Stimulated activated CD4-positive, alpha-beta T cell treated with anti-CD3 and anti-CD28 coated beads, Interleukin-4, amount 100 ng/mL, for 1 hour (primary cell): Measurements from ENCODE around the gene PTPRO.

Experiments
- DNase-seq: peaks from one replicate; pipeline ENCODE4 v3.0.0-alpha.2; 2020

The PTPRO gene

DNA sequence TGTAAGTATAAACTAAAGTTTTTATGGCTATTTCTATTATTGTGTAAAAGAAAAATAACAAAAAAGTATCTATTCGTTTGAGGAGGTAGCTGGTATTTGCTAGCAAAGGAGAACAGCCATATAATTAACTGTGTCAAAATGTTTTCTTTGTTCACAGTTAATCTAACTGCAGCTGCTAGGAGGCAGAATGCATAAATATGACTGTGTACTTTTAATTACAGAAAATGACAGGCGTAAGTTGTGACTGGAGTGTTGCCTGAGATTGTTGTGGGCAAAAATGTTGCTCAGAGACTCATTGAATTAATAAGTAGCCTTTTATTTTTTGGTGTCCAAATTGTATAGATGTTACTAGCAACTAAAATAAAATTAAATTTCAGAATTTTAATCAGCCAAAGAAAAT, 33.5 kb downstream of the PTPRO start:
- DNase-seq: no peak

- no peak for DNase-seq
Measured at GRCh38 chr12:15356951-15357364, 34.6 kb downstream of the PTPRO start.

DNA sequence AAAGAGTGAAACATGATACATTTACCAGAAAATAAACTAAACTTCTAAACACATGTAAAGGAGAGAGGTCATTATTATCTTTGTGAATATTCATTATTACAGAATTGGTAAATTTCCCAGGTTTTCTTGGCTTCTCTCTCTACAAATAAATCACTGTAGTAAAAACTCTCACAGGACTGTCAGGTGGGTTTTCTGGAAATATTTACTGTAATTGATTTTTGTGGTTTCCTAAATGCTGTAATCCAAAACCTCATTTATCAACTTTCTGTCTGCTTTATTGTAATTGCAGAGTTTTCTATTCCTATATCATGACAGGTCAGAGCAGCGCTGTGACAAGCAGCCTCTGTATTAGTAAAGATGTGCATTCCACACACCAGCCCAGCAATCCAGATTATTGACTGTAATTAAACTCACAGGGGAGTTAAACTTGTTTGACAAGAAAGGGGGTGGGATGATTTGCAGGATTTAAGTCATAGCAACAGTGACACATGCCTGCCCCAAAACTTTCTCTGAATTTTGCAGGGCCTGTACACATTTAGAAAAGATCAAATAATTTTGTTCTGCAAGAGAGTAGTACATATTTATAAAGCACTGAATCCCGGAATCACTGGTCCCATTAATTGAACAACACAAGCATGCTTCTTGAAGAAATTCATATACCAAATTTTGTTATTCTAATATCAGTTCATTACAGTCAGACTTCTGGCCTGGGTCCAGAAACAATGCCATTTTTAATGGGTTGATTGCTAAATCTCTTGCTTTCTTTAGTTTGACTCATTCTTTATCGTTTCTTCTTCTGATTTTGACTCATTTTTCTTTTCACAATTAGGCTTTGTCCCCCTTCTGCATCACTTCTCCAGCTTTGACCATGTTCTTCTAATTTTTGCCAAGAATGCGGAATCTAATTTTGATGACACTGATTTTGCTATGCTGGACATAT, 42.2 kb downstream of the PTPRO start:
- DNase-seq: no peak

- no peak for DNase-seq
Measured at GRCh38 chr12:15368812-15369211, 46.5 kb downstream of the PTPRO start.

DNA sequence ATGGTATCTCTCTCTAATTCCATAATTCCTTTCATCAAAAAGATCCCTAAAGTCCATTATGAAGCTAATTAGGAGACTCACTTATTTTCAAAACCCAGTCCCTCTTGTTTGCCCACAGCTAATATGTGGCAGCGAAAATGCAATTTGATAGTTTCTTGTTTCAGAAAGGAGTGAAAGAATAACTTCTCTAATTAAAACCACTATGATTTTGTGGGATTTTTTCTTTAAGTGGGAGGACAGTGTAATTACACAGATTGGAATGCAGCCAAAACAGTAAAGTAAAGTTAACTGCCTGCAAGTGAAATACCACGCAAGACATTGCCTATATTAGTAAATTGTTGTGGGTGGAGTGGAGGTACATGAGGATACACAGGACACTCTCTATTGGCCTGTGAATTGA, 50.0 kb downstream of the PTPRO start:
- no peak for DNase-seq

DNA sequence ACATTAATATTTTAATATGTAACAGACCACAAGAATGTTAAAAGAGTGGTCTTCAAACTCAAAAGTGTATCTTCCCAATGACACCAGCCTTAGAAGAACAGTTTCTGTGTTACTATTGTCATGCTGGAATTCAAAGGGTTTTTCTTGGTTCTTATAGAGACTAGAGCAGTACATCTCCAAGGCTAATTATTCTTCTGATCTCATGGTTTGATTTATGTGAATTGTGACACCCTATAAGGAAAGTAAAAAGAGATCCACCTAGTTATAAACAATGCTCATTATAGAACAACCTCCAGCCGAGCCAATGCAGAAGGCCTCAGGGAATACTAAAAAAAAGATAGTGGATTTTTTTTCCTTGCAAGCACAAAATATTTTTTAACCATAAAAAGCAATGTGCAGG, 65.5 kb downstream of the PTPRO start:
- DNase-seq: no peak

GRCh38 chr12:15389561-15389960, 67.3 kb downstream of the PTPRO start:
- no peak for DNase-seq

- DNase-seq: no peak
Measured at GRCh38 chr12:15393037-15393436, 70.7 kb downstream of the PTPRO start.

GRCh38 chr12:15393995-15394394, 71.7 kb downstream of the PTPRO start:
- no peak for DNase-seq

DNA sequence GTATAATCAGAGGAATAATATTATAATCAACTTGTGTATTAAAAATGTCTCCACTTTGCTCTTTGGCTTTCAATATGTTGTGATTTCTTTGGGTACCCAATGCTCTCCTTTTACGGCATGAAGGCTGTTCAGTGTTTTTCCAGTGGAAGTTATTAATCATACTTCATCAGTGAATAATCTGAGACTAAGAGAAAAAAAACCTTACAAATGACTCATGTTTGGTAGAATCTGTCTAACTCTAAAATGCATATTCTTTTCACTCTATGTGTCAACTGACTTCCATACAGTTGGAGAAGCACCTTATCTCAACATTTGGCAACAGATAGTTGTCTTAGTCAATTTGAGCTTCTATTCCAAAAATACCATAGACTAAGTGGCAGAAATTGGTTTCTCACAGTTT, 82.2 kb downstream of the PTPRO start:
- no peak for DNase-seq

- no peak for DNase-seq
Measured at GRCh38 chr12:15405606-15406005, 83.3 kb downstream of the PTPRO start.

DNA sequence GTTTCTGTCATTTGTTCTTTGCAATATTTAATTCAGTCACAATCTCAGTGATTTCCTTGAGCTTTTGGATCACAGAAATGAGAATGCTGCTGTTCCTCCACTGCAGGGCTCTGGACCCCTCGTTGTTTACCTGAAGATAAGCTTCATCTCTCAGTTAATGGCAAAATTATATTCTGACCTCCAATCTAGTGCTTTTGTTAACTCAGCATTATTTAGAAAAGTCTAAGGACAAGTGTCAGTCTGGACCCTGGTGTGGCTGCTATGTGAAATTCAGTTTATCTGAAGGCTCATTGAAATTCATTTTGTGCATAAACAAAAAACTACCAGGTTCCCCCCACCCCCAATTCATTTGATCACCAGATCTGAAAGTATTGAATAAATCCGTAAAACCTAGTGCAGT, 84.7 kb downstream of the PTPRO start:
- no peak for DNase-seq

DNA sequence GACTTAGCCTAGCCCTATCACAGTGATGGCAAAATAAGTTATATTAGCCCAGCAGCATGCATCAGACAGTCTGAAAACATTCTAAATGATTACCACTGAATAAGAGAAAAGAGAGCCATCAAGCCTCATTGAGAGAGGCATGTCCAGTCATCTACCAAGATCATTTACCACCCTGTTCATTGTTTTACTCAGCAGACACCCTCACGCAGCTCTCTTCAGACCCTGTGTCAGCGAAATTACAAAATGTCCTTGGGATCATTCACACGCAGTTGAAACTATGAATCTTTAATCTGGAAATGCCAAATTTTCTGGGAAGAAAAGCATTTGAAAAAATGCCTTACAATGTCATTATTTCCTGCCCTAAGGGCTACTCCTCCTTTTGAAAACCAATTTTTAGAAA, 89.5 kb downstream of the PTPRO start:
- DNase-seq: no peak

DNA sequence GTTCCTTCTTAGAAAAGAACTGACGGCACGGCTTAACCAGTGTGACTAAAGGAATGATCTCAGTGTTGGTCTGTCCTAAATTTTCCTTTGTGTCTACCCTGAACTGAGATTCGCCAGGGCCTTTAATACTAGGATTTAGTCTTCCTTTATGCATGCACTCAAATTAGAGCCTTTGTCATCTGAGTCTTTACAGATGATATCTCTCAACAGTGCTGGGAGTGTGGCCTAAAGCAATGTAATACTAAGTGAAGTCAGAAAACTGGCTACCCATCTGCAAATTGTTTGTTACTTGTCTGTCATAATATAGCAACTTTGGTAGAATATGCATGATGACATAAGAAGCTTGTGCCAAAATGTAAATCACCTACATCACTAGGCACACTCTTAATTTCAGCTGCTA, 95.4 kb downstream of the PTPRO start:
- no peak for DNase-seq

GRCh38 chr12:15423629-15424028, 101.3 kb downstream of the PTPRO start:
- DNase-seq: no peak

DNA sequence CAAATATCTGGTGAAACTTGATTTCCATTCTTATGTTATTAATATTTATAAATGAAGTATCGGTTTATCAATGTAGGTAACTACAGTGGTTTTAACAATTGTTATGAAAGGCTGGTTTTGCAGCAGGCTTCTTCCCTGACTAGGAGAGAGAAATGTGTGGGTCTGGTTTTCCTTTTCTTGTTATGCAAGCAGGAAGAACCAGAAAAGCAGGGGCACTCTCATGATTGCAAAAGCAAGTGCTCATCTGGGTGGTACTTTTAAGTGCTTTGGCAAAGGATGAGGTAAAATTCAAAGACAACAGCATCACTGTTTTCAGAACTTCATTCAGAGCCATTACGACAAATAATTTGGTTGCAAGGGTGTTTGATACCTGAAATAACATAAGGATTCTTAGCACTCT, 105.6 kb downstream of the PTPRO start:
- no peak for DNase-seq

DNA sequence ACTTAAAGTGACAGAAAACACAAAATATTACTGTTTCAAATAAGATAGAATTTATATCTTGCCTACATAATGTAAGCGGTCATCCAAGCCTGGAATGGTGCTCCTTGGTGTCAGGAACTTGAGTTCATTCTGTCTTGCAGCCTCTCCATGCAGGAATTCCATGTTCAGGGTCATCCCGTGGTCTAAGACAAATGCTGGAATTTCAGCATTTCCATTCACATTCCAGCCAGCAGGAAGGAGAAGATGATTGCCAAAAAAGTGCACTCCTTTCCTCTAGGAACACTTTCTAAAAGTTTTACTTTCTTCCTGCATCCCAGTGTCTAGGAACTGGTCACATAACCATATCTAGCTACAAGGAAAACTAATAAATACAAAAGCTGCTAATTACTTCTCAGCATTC, 106.3 kb downstream of the PTPRO start:
- no peak for DNase-seq

DNA sequence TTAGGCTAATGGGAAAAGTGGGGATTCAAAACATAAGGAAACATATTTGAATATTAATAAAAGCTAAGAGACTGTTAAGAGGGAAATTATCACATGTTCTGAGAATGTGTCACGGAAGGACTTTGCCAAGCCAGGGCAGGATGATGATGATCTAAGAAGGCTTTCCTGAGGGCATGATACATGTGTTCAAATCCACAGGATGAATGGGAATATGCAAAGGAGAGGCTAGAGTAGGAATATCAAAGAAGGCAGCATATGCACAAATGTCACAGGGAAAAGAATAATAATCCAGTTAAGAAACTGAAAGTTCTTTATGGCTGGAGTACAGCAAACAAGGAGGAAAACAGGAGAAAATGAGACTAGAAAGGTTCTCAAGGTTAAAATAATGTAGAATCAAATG, 107.0 kb downstream of the PTPRO start:
- DNase-seq: no peak

- DNase-seq: no peak
Measured at GRCh38 chr12:15435597-15435996, 113.3 kb downstream of the PTPRO start.

DNA sequence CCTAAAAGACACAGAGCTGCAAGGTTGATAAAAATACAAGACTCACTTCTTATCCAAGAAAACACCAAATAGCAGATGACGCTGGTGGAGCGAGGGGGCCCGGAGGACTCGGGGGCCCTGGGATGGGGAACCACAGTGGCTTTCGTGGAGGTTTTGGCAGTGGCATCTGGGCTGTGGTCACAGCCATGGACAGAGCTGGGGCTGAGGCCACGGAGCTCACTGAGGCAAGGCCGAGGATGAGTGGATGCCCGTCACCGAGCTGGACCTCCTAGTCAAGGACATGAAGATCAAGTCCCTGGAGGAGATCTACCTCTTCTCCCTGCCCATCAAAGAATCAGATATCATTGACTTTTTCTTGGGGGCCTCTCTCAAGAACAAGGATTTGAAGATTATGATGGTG, 117.2 kb downstream of the PTPRO start:
- DNase-seq: no peak

- no peak for DNase-seq
Measured at GRCh38 chr12:15443050-15443449, 120.7 kb downstream of the PTPRO start.

GRCh38 chr12:15443611-15444010, 121.3 kb downstream of the PTPRO start:
- DNase-seq: no peak

DNA sequence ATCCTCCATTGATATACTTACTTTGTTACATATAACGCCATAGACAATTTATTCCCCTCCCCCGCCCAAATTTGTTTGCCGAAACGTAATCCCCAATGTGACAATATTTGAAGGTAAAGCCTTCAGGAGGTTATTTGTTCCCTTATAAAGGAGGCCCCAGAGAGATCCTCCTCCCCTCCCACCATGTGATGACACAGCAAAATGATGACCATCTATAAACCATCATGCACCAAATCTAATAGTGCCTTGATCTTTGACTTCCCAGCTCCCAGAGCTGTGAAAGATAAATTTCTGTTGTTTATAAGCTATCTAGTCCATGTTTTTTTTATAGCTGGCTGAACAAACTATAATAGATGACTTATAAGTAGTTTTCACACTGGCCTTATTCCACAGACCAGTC, 122.2 kb downstream of the PTPRO start:
- no peak for DNase-seq

DNA sequence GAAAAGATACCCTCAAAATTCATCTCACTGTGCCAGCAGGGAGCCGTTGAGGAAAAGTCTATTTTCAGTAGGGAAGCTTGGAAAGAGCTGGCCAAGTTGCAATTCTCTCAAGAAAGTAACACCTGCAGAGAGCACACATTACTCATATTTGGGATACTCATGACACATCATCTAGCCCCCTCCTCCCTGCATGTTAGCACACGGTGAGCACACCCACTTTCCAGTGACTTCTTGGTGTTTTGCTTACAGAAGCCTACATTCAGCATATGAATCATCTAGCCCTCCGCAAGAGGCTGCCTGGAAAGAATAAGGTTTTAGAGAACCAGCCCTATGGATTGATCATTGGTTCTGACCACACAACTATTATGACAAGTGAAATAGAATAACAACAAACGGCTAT, 124.5 kb downstream of the PTPRO start:
- DNase-seq: no peak

DNA sequence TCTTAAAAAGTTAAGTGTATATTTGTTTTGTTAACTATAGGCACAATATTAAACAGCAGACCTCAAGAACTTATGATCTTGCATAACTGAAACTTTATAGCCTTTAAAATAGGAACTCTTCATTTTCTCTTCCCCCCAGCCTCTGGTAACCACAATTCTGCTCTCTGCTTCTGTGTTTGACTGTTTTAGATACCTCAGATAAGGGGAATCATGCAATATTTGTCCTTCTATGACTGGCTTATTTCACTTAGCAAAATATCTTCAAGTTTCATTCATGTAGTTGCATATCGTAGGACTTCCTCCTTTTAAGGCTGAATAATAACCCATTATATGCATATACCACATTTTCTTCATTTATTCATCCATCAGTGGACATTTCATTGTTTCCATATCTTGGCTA, 131.3 kb downstream of the PTPRO start:
- DNase-seq: no peak
